Lower lobe of right lung (tissue), 2 donors: ENCODE results near the gene NAA16. TPM values are rescaled to one million over a fixed set of nuclear protein-coding genes. Genes with fewer than 3 reads are reported as not detected.
"Not testable (repeated sequence)": the region's sequence is repeated elsewhere in the genome, so short reads cannot be mapped to it uniquely, and the experiment has no call there.

Experiments used
- ATAC-seq, 2 donors: fragments of 200-7000 bp; cut with Tn5 transposase; one replicate each; pipeline ENCODE4 v1.9.1; 2020 to 2022; ENCODE audit warnings: mild to moderate bottlenecking in 2 of 2, moderate library complexity in 2 of 2
- DNase-seq: peaks from one replicate; pipeline ENCODE4 v3.0.0-alpha.2; 2020
- H3K27ac ChIP-seq: fragments of 200-600 bp; one replicate; pipeline ENCODE4 v1.8.0; 2022
- H3K27me3 ChIP-seq: fragments of 200-600 bp; one replicate; pipeline ENCODE4 v1.8.0; 2022; ENCODE audit warnings: low read depth
- H3K36me3 ChIP-seq: fragments of 200-600 bp; one replicate; pipeline ENCODE4 v1.8.0; 2022; ENCODE audit warnings: mild to moderate bottlenecking
- H3K4me1 ChIP-seq: fragments of 200-600 bp; one replicate; pipeline ENCODE4 v1.8.0; 2022
- H3K4me3 ChIP-seq: fragments of 200-600 bp; one replicate; pipeline ENCODE4 v1.8.0; 2022; ENCODE audit warnings: mild to moderate bottlenecking
- H3K9me3 ChIP-seq: fragments of 200-600 bp; one replicate; pipeline ENCODE4 v1.8.0; 2022
- CTCF ChIP-seq: fragments of 200-600 bp; IDR thresholded peaks from one replicate; pipeline ENCODE4 v1.8.0; 2022; ENCODE audit warnings: antibody characterized with exemption, mild to moderate bottlenecking
- intact Hi-C: fragments of 100-400 bp; cut with DNase I; formaldehyde crosslinking; loops from one replicate; pipeline ENCODE4 v1.11.0; 2022
- total RNA-seq: library from RNA; stranded (reverse); fragmentation: NEBNext Ultra II Directional; extraction: Animal tissue kit (Norgen Biotek cat#: 25700); gene quantifications from one replicate; pipeline ENCODE4 v1.2.1, GENCODE V29; 2021
- donor health status: DM: no; HTN: yes; CAD: no; lungs with severe emphysema.

The NAA16 gene
- total RNA-seq, 1 donor from 2014 or later: 14.9 TPM

GRCh38 chr13:41420146-41420545, 109.1 kb downstream of the NAA16 start:
- no peak overlapping the region for H3K27ac ChIP-seq
- intact Hi-C loops: no loop called here
- no peak for DNase-seq
- TF ChIP-seq CTCF: no peak
- no peaks in the 10 kb centered on the region for H3K9me3 ChIP-seq
- H3K4me3 ChIP-seq: no peak overlapping the region
- H3K4me1 ChIP-seq: no peaks in the 10 kb centered on the region
- no peaks in the 10 kb centered on the region for H3K27me3 ChIP-seq
- no peak for ATAC-seq
- no peaks in the 10 kb centered on the region for H3K36me3 ChIP-seq

- H3K4me3 ChIP-seq, H3K4me1 ChIP-seq, DNase-seq, intact Hi-C loops, H3K27me3 ChIP-seq, ATAC-seq, H3K36me3 ChIP-seq, H3K9me3 ChIP-seq, H3K27ac ChIP-seq: not testable (repeated sequence)
These were observed 110.3 kb downstream of the NAA16 start for GRCh38 chr13:41421330-41421729.

- ATAC-seq, H3K4me1 ChIP-seq, H3K27me3 ChIP-seq, H3K36me3 ChIP-seq, H3K4me3 ChIP-seq, H3K27ac ChIP-seq, H3K9me3 ChIP-seq, intact Hi-C loops, DNase-seq: not testable (repeated sequence)
These were observed 110.9 kb downstream of the NAA16 start for GRCh38 chr13:41421983-41422382.

GRCh38 chr13:41423259-41423658, 112.2 kb downstream of the NAA16 start:
- H3K4me1 ChIP-seq, H3K36me3 ChIP-seq, ATAC-seq, intact Hi-C loops, H3K9me3 ChIP-seq, H3K27ac ChIP-seq, H3K27me3 ChIP-seq, H3K4me3 ChIP-seq, DNase-seq: not testable (repeated sequence)

GRCh38 chr13:41424675-41425074, 113.6 kb downstream of the NAA16 start:
- ATAC-seq, H3K36me3 ChIP-seq, DNase-seq, H3K27ac ChIP-seq, H3K27me3 ChIP-seq, H3K4me3 ChIP-seq, H3K4me1 ChIP-seq, H3K9me3 ChIP-seq, intact Hi-C loops: not testable (repeated sequence)

GRCh38 chr13:41426047-41426446, 115.0 kb downstream of the NAA16 start:
- no peak for DNase-seq
- H3K9me3 ChIP-seq: no peaks in the 10 kb centered on the region

More at GRCh38 chr13:41426047-41426446, 115.0 kb downstream of the NAA16 start:
- intact Hi-C loops: no loop called here
- no peak for TF ChIP-seq CTCF
- Histone ChIP-seq H3K36me3 (no peaks in the 10 kb centered on the region), H3K4me3 (no peak overlapping the region), H3K27ac (no peak overlapping the region), H3K4me1 (no peaks in the 10 kb centered on the region), H3K27me3 (no peaks in the 10 kb centered on the region)
- no peak for ATAC-seq

Other genes with a start within 250 kb of the NAA16 start
- 10.8 TPM for gene WBP4, start 249.8 kb upstream of the NAA16 start, total RNA-seq
- 6.0 TPM for gene KBTBD6, start 178.5 kb upstream of the NAA16 start, total RNA-seq
- 8.4 TPM for gene KBTBD7, start 116.7 kb upstream of the NAA16 start, total RNA-seq
- gene MTRF1, start 47.7 kb upstream of the NAA16 start, total RNA-seq: 13.7 TPM
- 381 TPM for gene RGCC, start 146.3 kb downstream of the NAA16 start, total RNA-seq